PFSK-1 (cell line): ENCODE measurements around the gene SYTL3.

Experiments
- FOXP2 ChIP-seq: optimal IDR thresholded peaks from 2 replicates; pipeline ENCODE3; 2011; ENCODE audit warnings: borderline replicate concordance, control low read depth, inconsistent platforms; ENCODE audit not compliant: insufficient read depth; ENCODE audit errors: extremely low read length, extremely low read depth
- POLR2AphosphoS5 ChIP-seq: IDR thresholded peaks from 2 replicates; pipeline ENCODE4 v1.6.1; 2012; ENCODE audit warnings: low read depth, mild to moderate bottlenecking, control low read depth, low read length, moderate library complexity
- REST ChIP-seq, 2 experiments: IDR thresholded peaks; 2 replicates each; pipeline versions ENCODE4 v1.6.1 to v1.8.0; 2011 to 2012; ENCODE audit warnings: low read depth in 2 of 2, low read length in 2 of 2, control low read depth in 1 of 2, inconsistent platforms in 1 of 2, mild to moderate bottlenecking in 1 of 2, moderate library complexity in 1 of 2; ENCODE audit not compliant: insufficient read depth in 1 of 2
- SIN3A ChIP-seq: IDR thresholded peaks from 2 replicates; pipeline ENCODE4 v1.6.1; 2012; ENCODE audit warnings: mild to moderate bottlenecking, low read length, moderate library complexity, borderline replicate concordance; ENCODE audit not compliant: insufficient read depth
- TAF1 ChIP-seq: IDR thresholded peaks from 2 replicates; pipeline ENCODE4 v1.6.1; 2012; ENCODE audit warnings: low read length, control low read depth, borderline replicate concordance; ENCODE audit not compliant: insufficient read depth

Gene SYTL3

GRCh38 chr6:158808941-158809678, 159.3 kb downstream of the SYTL3 start:
- TF ChIP-seq REST (IDR thresholded peaks at IDR 0.05; ENCODE audit: insufficient read depth in 1 of 2, low read depth in 2 of 2, low read length in 2 of 2) (no peak), TAF1 (no peak), POLR2AphosphoS5 (no peak), SIN3A (no peak), FOXP2 (no peak)

- no peak for TF ChIP-seq POLR2AphosphoS5
- TF ChIP-seq TAF1 = no peak
- no peak for TF ChIP-seq SIN3A
- TF ChIP-seq REST (IDR thresholded peaks at IDR 0.05; ENCODE audit: insufficient read depth in 1 of 2, low read depth in 2 of 2, low read length in 2 of 2) = no peak
- TF ChIP-seq FOXP2 = no peak
These were observed 160.6 kb downstream of the SYTL3 start for GRCh38 chr6:158810155-158811095.

GRCh38 chr6:158812611-158813010, 162.8 kb downstream of the SYTL3 start:
- no peak for TF ChIP-seq REST (IDR thresholded peaks at IDR 0.05; ENCODE audit: insufficient read depth in 1 of 2, low read depth in 2 of 2, low read length in 2 of 2)
- no peak for TF ChIP-seq TAF1
- TF ChIP-seq SIN3A = no peak
- no peak for TF ChIP-seq FOXP2
- no peak for TF ChIP-seq POLR2AphosphoS5

GRCh38 chr6:158813032-158813431, 163.2 kb downstream of the SYTL3 start:
- TF ChIP-seq POLR2AphosphoS5 (no peak), REST (IDR thresholded peaks at IDR 0.05; ENCODE audit: insufficient read depth in 1 of 2, low read depth in 2 of 2, low read length in 2 of 2) (no peak), SIN3A (no peak), FOXP2 (no peak), TAF1 (no peak)
